Stimulated activated CD4-positive, alpha-beta T cell treated with anti-CD3 and anti-CD28 coated beads, Interleukin-4, amount 100 ng/mL, for 48 hours (primary cell): ENCODE measurements around the gene TSPAN31.
"Not testable (repeated sequence)": the region's sequence is repeated elsewhere in the genome, so short reads cannot be mapped to it uniquely, and the experiment has no call there.

Source experiments
- DNase-seq, 2 donors: peaks; one replicate each; pipeline ENCODE4 v3.0.0-alpha.2; 2020; ENCODE audit warnings: low read depth in 2 of 2

TSPAN31 gene

GRCh38 chr12:57766464-57767304, 21.8 kb downstream of the TSPAN31 start, which contains the start of gene CYP27B1:
Gene CYP27B1 (minus strand): TSS chr12:57767078. CDS start chr12:57767041, 37 bp downstream.
- DNase-seq, result no peak

- DNase-seq, result no peak
Measured at GRCh38 chr12:57767305-57767698, 22.5 kb downstream of the TSPAN31 start.

GRCh38 chr12:57767876-57768275, 23.0 kb downstream of the TSPAN31 start:
- DNase-seq, result no peak

GRCh38 chr12:57769594-57769993, 24.8 kb downstream of the TSPAN31 start:
- no peak for DNase-seq

- DNase-seq, result no peak
Measured at GRCh38 chr12:57770734-57771133, 25.9 kb downstream of the TSPAN31 start.

GRCh38 chr12:57771236-57771872, 26.5 kb downstream of the TSPAN31 start:
- DNase-seq, result peak; percentile 80 to 92

GRCh38 chr12:57771873-57772428, 27.1 kb downstream of the TSPAN31 start, which contains the start of gene METTL1:
Gene METTL1 (minus strand): TSS chr12:57772105. CDS start chr12:57772083, 22 bp downstream.
- DNase-seq, result peak; percentile 86 to 92

GRCh38 chr12:57772429-57773322, 27.8 kb downstream of the TSPAN31 start, which contains the start of gene EEF1AKMT3:
Gene EEF1AKMT3 (plus strand): TSS chr12:57772614. CDS start chr12:57772725, 111 bp downstream.
- no peak for DNase-seq

- DNase-seq, result not testable (repeated sequence)
Measured at GRCh38 chr12:57774634-57775033, 29.8 kb downstream of the TSPAN31 start.

GRCh38 chr12:57775044-57775443, 30.2 kb downstream of the TSPAN31 start:
- DNase-seq, result no peak

- no peak for DNase-seq
Measured at GRCh38 chr12:57775563-57776246, 30.9 kb downstream of the TSPAN31 start.

GRCh38 chr12:57776247-57776587, 31.4 kb downstream of the TSPAN31 start:
- no peak for DNase-seq

- DNase-seq, result no peak
Measured at GRCh38 chr12:57777367-57777766, 32.5 kb downstream of the TSPAN31 start.

- no peak for DNase-seq
Measured at GRCh38 chr12:57777911-57778310, 33.1 kb downstream of the TSPAN31 start.

- DNase-seq, result no peak
Measured at GRCh38 chr12:57779736-57780135, 34.9 kb downstream of the TSPAN31 start.

GRCh38 chr12:57780284-57780897, 35.6 kb downstream of the TSPAN31 start:
- DNase-seq, result no peak

GRCh38 chr12:57781244-57781643, 36.4 kb downstream of the TSPAN31 start:
- no peak for DNase-seq

GRCh38 chr12:57781801-57782200, 37.0 kb downstream of the TSPAN31 start:
- DNase-seq, result no peak

GRCh38 chr12:57782243-57782607, 37.4 kb downstream of the TSPAN31 start:
- DNase-seq, result no peak

- peak; percentile 96 to 98 for DNase-seq
Measured at GRCh38 chr12:57782608-57783465, 38.0 kb downstream of the TSPAN31 start, which contains the start of gene TSFM. Gene TSFM (plus strand): TSS chr12:57782787. CDS start chr12:57782802, 15 bp downstream.
